HepG2 (cell line): ENCODE results near the gene ZSCAN31. TPM values are rescaled to one million over a fixed set of nuclear protein-coding genes. Genes with fewer than 3 reads are reported as not detected.
A peak's percentile ranks its signal among the peaks of the same experiment; 100 is the strongest.

ENCODE experiments used
- FOXA3 ChIP-seq: IDR thresholded peaks from 2 replicates; pipeline ENCODE4 v1.6.1; 2016; ENCODE audit warnings: missing genetic modification reagents, missing compliant biosample characterization
- ISL2 ChIP-seq: sonication (generic); formaldehyde crosslinking; IDR thresholded peaks from 2 replicates; pipeline ENCODE4 v1.5.0; 2020; ENCODE audit warnings: missing genetic modification reagents
- MTF2 ChIP-seq: sonication (generic); formaldehyde crosslinking; IDR thresholded peaks from 2 replicates; pipeline ENCODE4 v1.5.0; 2020; ENCODE audit warnings: missing genetic modification reagents, borderline replicate concordance
- PHF8 ChIP-seq: sonication (generic); formaldehyde crosslinking; IDR thresholded peaks from 2 replicates; pipeline ENCODE4 v1.5.0; 2020; ENCODE audit warnings: missing genetic modification reagents
- POLR2AphosphoS5 ChIP-seq: IDR thresholded peaks from 2 replicates; pipeline ENCODE4 v1.6.1; 2012; ENCODE audit warnings: low read depth, low read length
- SAFB2 ChIP-seq: sonication (generic); formaldehyde crosslinking; IDR thresholded peaks from 2 replicates; pipeline ENCODE4 v1.5.1; 2020; ENCODE audit warnings: missing genetic modification reagents, low read depth, mild to moderate bottlenecking, borderline replicate concordance
- ZFP1 ChIP-seq: IDR thresholded peaks from 2 replicates; pipeline ENCODE4 v1.6.1; 2016
- ZNF337 ChIP-seq: sonication (generic); formaldehyde crosslinking; IDR thresholded peaks from 2 replicates; pipeline ENCODE4 v1.5.1; 2020; ENCODE audit warnings: missing genetic modification reagents, low read depth, mild to moderate bottlenecking, borderline replicate concordance
- ZNF7 ChIP-seq: IDR thresholded peaks from 2 replicates; pipeline ENCODE4 v1.6.1; 2016; ENCODE audit warnings: missing biosample characterization, missing genetic modification reagents
- ZNF724P ChIP-seq: sonication (generic); formaldehyde crosslinking; IDR thresholded peaks from 2 replicates; pipeline ENCODE4 v1.8.0; 2022; ENCODE audit warnings: missing genetic modification reagents, borderline replicate concordance
- ZSCAN12 ChIP-seq: sonication (generic); formaldehyde crosslinking; IDR thresholded peaks from 2 replicates; pipeline ENCODE4 v1.9.0; 2021; ENCODE audit warnings: mild to moderate bottlenecking, missing genetic modification reagents
- polyA plus RNA-seq, 8 experiments: library from polyadenylated mRNA; depleted of rRNA in 3 of 8; stranded (reverse) in 7 of 8; unstranded in 1 of 8; fragments of >200 nt; fragmentation: Illumina TruSeq in 4 of 8; extraction: Trizol in 4 of 8; gene quantifications; 2 replicates each; pipeline versions ENCODE4 v1.2.1 to v1.2.3, GENCODE V29; 2011 to 2016; ENCODE audit warnings: low read depth in 4 of 8, missing spikeins in 1 of 8, mixed read lengths in 1 of 8; ENCODE audit not compliant: insufficient read depth in 1 of 8
- total RNA-seq, 5 experiments: library from RNA; depleted of rRNA; stranded (reverse); fragments of >200 nt; fragmentation: Illumina TruSeq; extraction: Trizol; gene quantifications; 2 replicates each; pipeline ENCODE4 v1.2.3, GENCODE V29; 2016; ENCODE audit warnings: low read depth in 1 of 5
- TF ChIP-seq, protein P1 (sequence below): sonication (generic); formaldehyde crosslinking; IDR thresholded peaks from 2 replicates; pipeline ENCODE4 v1.4.0; 2020; ENCODE audit warnings: missing genetic modification reagents, borderline replicate concordance
- TF ChIP-seq, protein P2 (sequence below): sonication (generic); formaldehyde crosslinking; IDR thresholded peaks from 2 replicates; pipeline ENCODE4 v1.8.0; 2022; ENCODE audit warnings: missing genetic modification reagents, mild to moderate bottlenecking, moderate library complexity, borderline replicate concordance
- TF ChIP-seq, protein P3 (sequence below): IDR thresholded peaks from 2 replicates; pipeline ENCODE4 v1.6.1; 2016; ENCODE audit warnings: missing compliant biosample characterization, missing genetic modification reagents, borderline replicate concordance

Gene ZSCAN31
- total and polyA plus RNA-seq, 2 of the 13 experiments (the other 11 are each of a cell fraction or from before 2014, with no cell fraction given): 5.3 to 6.2 TPM

DNA sequence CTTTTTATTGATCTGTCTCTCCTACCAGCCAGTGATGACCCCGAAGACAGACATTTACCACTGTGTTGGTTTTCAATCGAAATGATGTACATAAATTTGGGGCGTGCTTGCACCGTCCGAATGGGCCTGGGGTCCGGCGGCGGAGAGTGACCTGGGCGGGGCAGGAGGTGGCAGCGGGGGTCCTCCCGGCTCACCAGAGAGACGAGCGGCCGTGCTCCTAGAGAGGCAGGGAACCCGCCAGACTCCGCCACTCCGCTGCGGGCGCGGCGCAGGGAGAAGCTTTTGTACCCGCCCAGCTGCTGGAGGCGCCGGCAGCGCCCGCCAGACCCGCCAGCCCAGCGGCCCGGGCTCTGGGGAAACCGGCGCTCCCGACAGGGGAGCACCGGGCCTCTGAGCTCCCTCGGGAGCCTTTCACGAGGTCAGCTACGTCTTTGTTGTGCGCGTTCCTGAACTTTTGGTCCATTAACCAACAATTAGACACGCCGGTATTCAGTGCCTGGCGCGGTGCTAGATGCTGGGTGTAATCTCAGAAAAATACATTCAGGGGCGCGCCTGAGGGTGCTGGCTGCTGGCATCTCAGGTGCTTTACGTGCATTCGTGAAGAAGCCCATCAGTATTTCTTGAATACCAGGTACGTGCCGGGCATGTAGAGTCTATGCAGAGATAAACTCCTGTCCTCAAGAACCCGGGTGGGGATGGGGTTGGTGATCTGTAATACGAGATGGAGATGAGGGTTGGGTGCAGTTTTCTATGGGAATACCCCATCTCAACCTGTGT is 54.5 kb downstream of the ZSCAN31 start, which contains the start of gene PGBD1 (continued):
- TF ChIP-seq ZSCAN12 (CRISPR knock-in tag) (no peak), SAFB2 (CRISPR knock-in tag) (no peak; the same call in 1 of the 2 replicates), MTF2 (CRISPR knock-in tag) (peak; percentile 38; the same call in 1 of the 2 replicates), PHF8 (CRISPR knock-in tag) (peak; percentile 89), FOXA3 (CRISPR knock-in tag) (no peak; the same call in 1 of the 2 replicates), ZNF7 (CRISPR knock-in tag) (no peak), POLR2AphosphoS5 (peak; percentile 67), ISL2 (peak; percentile 78), ZNF337 (CRISPR knock-in tag) (0 out of 2 replicates have a peak, but pooled peaks have one; percentile 31), ZFP1 (peak; percentile 40; the same call in 1 of the 2 replicates), ZNF724P (no peak)
- TF ChIP-seq, protein P1, sequence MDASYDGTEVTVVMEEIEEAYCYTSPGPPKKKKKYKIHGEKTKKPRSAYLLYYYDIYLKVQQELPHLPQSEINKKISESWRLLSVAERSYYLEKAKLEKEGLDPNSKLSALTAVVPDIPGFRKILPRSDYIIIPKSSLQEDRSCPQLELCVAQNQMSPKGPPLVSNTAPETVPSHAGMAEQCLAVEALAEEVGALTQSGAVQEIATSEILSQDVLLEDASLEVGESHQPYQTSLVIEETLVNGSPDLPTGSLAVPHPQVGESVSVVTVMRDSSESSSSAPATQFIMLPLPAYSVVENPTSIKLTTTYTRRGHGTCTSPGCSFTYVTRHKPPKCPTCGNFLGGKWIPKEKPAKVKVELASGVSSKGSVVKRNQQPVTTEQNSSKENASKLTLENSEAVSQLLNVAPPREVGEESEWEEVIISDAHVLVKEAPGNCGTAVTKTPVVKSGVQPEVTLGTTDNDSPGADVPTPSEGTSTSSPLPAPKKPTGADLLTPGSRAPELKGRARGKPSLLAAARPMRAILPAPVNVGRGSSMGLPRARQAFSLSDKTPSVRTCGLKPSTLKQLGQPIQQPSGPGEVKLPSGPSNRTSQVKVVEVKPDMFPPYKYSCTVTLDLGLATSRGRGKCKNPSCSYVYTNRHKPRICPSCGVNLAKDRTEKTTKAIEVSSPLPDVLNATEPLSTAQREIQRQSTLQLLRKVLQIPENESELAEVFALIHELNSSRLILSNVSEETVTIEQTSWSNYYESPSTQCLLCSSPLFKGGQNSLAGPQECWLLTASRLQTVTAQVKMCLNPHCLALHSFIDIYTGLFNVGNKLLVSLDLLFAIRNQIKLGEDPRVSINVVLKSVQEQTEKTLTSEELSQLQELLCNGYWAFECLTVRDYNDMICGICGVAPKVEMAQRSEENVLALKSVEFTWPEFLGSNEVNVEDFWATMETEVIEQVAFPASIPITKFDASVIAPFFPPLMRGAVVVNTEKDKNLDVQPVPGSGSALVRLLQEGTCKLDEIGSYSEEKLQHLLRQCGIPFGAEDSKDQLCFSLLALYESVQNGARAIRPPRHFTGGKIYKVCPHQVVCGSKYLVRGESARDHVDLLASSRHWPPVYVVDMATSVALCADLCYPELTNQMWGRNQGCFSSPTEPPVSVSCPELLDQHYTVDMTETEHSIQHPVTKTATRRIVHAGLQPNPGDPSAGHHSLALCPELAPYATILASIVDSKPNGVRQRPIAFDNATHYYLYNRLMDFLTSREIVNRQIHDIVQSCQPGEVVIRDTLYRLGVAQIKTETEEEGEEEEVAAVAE (CRISPR knock-in tag): peak; percentile 71; the same call in 1 of the 2 replicates
- TF ChIP-seq, protein P2, sequence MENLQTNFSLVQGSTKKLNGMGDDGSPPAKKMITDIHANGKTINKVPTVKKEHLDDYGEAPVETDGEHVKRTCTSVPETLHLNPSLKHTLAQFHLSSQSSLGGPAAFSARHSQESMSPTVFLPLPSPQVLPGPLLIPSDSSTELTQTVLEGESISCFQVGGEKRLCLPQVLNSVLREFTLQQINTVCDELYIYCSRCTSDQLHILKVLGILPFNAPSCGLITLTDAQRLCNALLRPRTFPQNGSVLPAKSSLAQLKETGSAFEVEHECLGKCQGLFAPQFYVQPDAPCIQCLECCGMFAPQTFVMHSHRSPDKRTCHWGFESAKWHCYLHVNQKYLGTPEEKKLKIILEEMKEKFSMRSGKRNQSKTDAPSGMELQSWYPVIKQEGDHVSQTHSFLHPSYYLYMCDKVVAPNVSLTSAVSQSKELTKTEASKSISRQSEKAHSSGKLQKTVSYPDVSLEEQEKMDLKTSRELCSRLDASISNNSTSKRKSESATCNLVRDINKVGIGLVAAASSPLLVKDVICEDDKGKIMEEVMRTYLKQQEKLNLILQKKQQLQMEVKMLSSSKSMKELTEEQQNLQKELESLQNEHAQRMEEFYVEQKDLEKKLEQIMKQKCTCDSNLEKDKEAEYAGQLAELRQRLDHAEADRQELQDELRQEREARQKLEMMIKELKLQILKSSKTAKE (CRISPR knock-in tag): no peak
- TF ChIP-seq, protein P3, sequence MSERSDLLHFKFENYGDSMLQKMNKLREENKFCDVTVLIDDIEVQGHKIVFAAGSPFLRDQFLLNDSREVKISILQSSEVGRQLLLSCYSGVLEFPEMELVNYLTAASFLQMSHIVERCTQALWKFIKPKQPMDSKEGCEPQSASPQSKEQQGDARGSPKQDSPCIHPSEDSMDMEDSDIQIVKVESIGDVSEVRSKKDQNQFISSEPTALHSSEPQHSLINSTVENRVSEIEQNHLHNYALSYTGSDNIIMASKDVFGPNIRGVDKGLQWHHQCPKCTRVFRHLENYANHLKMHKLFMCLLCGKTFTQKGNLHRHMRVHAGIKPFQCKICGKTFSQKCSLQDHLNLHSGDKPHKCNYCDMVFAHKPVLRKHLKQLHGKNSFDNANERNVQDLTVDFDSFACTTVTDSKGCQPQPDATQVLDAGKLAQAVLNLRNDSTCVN (CRISPR knock-in tag): peak; percentile 73; the same call in 1 of the 2 replicates
